ENCODE results near the gene SLFN12L. TPM values are rescaled to one million over a fixed set of nuclear protein-coding genes. Genes with fewer than 3 reads are reported as not detected.

Gene SLFN12L
- total and polyA plus RNA-seq, 10 of the 15 experiments (the other 5 are each of a cell fraction or from before 2014, with no cell fraction given), result 1.0 to 21.3 (median 9.4) TPM

DNA sequence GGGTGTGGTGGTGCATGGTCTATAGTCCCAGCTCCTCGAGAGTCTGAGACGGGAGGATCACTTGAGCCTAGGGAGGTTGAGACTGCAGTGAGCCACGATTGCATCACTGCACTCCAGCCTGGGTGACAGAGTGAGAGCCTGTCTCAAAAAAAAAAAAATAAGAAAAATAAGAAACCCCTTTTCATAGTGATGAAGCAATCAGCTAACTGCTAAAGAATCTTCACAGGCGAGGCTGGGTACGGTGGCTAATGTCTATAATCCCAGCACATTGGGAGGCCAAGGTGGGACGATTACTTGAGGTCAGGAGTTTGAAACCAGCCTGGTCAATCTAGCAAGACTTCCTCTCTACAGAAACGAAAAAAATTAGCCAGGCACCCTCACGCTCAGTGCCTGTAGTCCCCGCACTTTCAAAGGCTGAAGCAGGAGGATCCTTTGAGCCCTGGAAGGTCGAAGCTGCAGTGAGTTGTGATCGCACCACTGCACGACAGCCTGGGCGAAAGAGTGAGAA lies 760 bp downstream of the SLFN12L start:
- ChIA-PET RAD21 (ENCODE audit: unreplicated experiment) (interaction anchor here (0.6 to 8.2 kb wide), 14 partner anchors 15 to 472 kb away, joined by 3 to 171 read pairs (median 4); partner anchors contain the start of genes PEX12 and SLFN13), POLR2A (interaction anchor here (0.6 to 2.7 kb wide), 12 partner anchors 9 to 246 kb away, joined by 3 to 12 read pairs (median 4); partner anchors contain the start of genes AP2B1, PEX12 and SLFN11), CTCF (interaction anchor here (0.7 to 16.4 kb wide), 12 partner anchors 11 to 272 kb away, joined by 3 to 321 read pairs (median 6); partner anchors contain the start of genes PEX12, SLFN11 and SLFN13), SMC1A (ENCODE audit: uncharacterized antibody, unreplicated experiment) (interaction anchor here (0.6 to 12.6 kb wide), 12 partner anchors 8 to 293 kb away, joined by 3 to 251 read pairs (median 6); partner anchors contain the start of genes PEX12, SLFN13 and SLFN5)
- TF ChIP-seq NR2C2 (IDR thresholded peaks at IDR 0.05; ENCODE audit: borderline replicate concordance, control insufficient read depth, insufficient read length, low read depth) (no peak), SPI1 (IDR thresholded peaks at IDR 0.05; ENCODE audit: borderline replicate concordance, insufficient read depth, low read depth, low read length) (peak; percentile 32; the same call in 1 of the 2 replicates), NBN (IDR thresholded peaks at IDR 0.05) (peak; percentile 29; the same call in 1 of the 2 replicates), POLR2A (IDR thresholded peaks at IDR 0.05; ENCODE audit: low read depth, low read length) (peak; percentile 26; the same call in 1 of the 2 replicates), POLR2AphosphoS5 (IDR thresholded peaks at IDR 0.05; ENCODE audit: low read length) (0 out of 2 replicates have a peak, but pooled peaks have one; percentile 13), RBBP5 (conservative IDR thresholded peaks at IDR 0.05) (no peak), ATF7 (IDR thresholded peaks at IDR 0.05; ENCODE audit: low read depth) (peak; percentile 51), FOS (IDR thresholded peaks at IDR 0.05; ENCODE audit: borderline replicate concordance, extremely low read depth, insufficient read length) (no peak)
- TF ChIP-seq, protein P1, sequence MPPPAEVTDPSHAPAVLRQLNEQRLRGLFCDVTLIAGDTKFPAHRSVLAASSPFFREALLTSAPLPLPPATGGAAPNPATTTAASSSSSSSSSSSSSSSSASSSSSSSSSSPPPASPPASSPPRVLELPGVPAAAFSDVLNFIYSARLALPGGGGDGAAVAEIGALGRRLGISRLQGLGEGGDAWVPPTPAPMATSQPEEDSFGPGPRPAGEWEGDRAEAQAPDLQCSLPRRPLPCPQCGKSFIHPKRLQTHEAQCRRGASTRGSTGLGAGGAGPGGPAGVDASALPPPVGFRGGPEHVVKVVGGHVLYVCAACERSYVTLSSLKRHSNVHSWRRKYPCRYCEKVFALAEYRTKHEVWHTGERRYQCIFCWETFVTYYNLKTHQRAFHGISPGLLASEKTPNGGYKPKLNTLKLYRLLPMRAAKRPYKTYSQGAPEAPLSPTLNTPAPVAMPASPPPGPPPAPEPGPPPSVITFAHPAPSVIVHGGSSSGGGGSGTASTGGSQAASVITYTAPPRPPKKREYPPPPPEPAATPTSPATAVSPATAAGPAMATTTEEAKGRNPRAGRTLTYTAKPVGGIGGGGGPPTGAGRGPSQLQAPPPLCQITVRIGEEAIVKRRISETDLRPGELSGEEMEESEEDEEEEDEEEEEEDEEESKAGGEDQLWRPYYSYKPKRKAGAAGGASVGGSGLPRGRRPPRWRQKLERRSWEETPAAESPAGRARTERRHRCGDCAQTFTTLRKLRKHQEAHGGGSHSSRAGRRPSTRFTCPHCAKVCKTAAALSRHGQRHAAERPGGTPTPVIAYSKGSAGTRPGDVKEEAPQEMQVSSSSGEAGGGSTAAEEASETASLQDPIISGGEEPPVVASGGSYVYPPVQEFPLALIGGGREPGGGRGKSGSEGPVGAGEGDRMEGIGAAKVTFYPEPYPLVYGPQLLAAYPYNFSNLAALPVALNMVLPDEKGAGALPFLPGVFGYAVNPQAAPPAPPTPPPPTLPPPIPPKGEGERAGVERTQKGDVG (CRISPR knock-in tag; IDR thresholded peaks at IDR 0.05), result no peak
- TF ChIP-seq, protein P2, sequence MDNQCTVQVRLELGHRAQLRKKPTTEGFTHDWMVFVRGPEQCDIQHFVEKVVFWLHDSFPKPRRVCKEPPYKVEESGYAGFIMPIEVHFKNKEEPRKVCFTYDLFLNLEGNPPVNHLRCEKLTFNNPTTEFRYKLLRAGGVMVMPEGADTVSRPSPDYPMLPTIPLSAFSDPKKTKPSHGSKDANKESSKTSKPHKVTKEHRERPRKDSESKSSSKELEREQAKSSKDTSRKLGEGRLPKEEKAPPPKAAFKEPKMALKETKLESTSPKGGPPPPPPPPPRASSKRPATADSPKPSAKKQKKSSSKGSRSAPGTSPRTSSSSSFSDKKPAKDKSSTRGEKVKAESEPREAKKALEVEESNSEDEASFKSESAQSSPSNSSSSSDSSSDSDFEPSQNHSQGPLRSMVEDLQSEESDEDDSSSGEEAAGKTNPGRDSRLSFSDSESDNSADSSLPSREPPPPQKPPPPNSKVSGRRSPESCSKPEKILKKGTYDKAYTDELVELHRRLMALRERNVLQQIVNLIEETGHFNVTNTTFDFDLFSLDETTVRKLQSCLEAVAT (IDR thresholded peaks at IDR 0.05), result peak; percentile 49; the same call in 1 of the 2 replicates
- peak overlapping the region; percentile 92 for H3K27ac ChIP-seq (ENCODE audit: control insufficient read depth, insufficient read depth)
- H3K79me2 ChIP-seq (ENCODE audit: control insufficient read depth, insufficient read depth, low read length), result peaks cover 76% of the 10 kb centered on the region
- FAIRE-seq (no peak), ATAC-seq (peak; percentile 10), DNase-seq (ENCODE audit: low read depth, low spot score) (no peak)
- WGBS (ENCODE audit: insufficient coverage, insufficient replicate concordance, low lambda C conversion rate, missing lambda C conversion rate), result under 1% methylated on average over 13 of the region's 13 CpGs
- peak overlapping the region; percentile 80 for H3K9ac ChIP-seq (ENCODE audit: control insufficient read depth, insufficient read depth, low read length)
- no peaks in the 10 kb centered on the region for H3K36me3 ChIP-seq (ENCODE audit: control insufficient read depth in 2 of 2, insufficient read depth in 2 of 2, low read length in 1 of 2)
- H4K20me1 ChIP-seq (ENCODE audit: control insufficient read depth, insufficient read depth), result no peaks in the 10 kb centered on the region
- peak overlapping the region; percentile 85 for H3K4me2 ChIP-seq (ENCODE audit: control insufficient read depth, insufficient read depth)
- no peak overlapping the region for H2AFZ ChIP-seq (ENCODE audit: control insufficient read depth, low read depth, low read length)
- intact Hi-C loops (cut with micrococcal nuclease; ENCODE audit: unreplicated experiment) (loop anchor here (2.0 to 10.0 kb wide), 3 partner anchors 88 to 392 kb away; partner anchors contain the start of genes NLE1, SLFN12, SLFN13 and UNC45B), in situ Hi-C loops (cut with MboI) (loop anchor here (5.0 kb wide), 3 partner anchors 164 to 369 kb away; partner anchors contain the start of gene SLFN11)
- H3K9me3 ChIP-seq (replicated peaks; ENCODE audit: control insufficient read depth, insufficient read depth, low read length), result no peaks in the 10 kb centered on the region
- peaks cover 21% of the 10 kb centered on the region for H3K4me1 ChIP-seq (ENCODE audit: control insufficient read depth, insufficient read depth, low read length)
- no peaks in the 10 kb centered on the region for H3K27me3 ChIP-seq (replicated peaks in 1 of 2; ENCODE audit: control insufficient read depth in 2 of 2, insufficient read depth in 2 of 2, low read length in 1 of 2)
- no TSS peak for BruUV-seq (replicated peaks)
- peak overlapping the region; percentile 81 for H3K4me3 ChIP-seq

Data from GM12878 (cell line).